ENCODE measurements around the gene TBC1D7. TPM values are rescaled to one million over a fixed set of nuclear protein-coding genes. Genes with fewer than 3 reads are reported as not detected.

Gene TBC1D7
- total RNA-seq, 1 experiment from 2014 or later, result 44.9 TPM

DNA sequence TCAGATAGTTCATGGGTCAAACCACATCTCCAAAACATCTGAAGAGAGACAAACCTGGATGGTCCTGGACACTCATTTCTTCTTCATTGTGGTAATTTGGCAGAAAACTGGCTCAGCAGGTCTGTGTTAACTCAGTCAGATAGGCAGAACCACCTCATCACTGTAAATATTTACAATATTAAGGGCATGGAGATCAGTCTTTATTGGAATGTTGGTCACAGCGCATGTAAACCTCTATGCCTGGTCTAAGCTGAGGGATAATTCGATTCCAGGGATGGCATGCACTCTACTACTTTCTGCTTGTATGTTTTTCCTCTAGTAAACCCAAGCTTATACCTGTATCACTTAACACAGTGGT lies 4.0 kb upstream of the TBC1D7 start:
- Mint-ChIP-seq H3K36me3 (no peaks in the 10 kb centered on the region), H3K9me3 (no peaks in the 10 kb centered on the region), H3K4me3 (no peak overlapping the region), H3K27ac (no peak overlapping the region), H3K4me1 (peaks cover 19% of the 10 kb centered on the region), H3K27me3 (ENCODE audit: low read depth) (no peaks in the 10 kb centered on the region)
- no peak for DNase-seq (ENCODE audit: low spot score)
- CTCF ChIA-PET, result no interaction called here
- TF ChIP-seq, protein P1, sequence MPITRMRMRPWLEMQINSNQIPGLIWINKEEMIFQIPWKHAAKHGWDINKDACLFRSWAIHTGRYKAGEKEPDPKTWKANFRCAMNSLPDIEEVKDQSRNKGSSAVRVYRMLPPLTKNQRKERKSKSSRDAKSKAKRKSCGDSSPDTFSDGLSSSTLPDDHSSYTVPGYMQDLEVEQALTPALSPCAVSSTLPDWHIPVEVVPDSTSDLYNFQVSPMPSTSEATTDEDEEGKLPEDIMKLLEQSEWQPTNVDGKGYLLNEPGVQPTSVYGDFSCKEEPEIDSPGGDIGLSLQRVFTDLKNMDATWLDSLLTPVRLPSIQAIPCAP (CRISPR knock-in tag; IDR thresholded peaks at IDR 0.05), result no peak
- TF ChIP-seq, protein P2, sequence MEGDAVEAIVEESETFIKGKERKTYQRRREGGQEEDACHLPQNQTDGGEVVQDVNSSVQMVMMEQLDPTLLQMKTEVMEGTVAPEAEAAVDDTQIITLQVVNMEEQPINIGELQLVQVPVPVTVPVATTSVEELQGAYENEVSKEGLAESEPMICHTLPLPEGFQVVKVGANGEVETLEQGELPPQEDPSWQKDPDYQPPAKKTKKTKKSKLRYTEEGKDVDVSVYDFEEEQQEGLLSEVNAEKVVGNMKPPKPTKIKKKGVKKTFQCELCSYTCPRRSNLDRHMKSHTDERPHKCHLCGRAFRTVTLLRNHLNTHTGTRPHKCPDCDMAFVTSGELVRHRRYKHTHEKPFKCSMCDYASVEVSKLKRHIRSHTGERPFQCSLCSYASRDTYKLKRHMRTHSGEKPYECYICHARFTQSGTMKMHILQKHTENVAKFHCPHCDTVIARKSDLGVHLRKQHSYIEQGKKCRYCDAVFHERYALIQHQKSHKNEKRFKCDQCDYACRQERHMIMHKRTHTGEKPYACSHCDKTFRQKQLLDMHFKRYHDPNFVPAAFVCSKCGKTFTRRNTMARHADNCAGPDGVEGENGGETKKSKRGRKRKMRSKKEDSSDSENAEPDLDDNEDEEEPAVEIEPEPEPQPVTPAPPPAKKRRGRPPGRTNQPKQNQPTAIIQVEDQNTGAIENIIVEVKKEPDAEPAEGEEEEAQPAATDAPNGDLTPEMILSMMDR (IDR thresholded peaks at IDR 0.05), result no peak
- no peak for TF ChIP-seq ZNF263 (CRISPR knock-in tag; IDR thresholded peaks at IDR 0.05; ENCODE audit: low read depth)
- no peak for ATAC-seq
- POLR2A ChIA-PET, result no interaction called here

DNA sequence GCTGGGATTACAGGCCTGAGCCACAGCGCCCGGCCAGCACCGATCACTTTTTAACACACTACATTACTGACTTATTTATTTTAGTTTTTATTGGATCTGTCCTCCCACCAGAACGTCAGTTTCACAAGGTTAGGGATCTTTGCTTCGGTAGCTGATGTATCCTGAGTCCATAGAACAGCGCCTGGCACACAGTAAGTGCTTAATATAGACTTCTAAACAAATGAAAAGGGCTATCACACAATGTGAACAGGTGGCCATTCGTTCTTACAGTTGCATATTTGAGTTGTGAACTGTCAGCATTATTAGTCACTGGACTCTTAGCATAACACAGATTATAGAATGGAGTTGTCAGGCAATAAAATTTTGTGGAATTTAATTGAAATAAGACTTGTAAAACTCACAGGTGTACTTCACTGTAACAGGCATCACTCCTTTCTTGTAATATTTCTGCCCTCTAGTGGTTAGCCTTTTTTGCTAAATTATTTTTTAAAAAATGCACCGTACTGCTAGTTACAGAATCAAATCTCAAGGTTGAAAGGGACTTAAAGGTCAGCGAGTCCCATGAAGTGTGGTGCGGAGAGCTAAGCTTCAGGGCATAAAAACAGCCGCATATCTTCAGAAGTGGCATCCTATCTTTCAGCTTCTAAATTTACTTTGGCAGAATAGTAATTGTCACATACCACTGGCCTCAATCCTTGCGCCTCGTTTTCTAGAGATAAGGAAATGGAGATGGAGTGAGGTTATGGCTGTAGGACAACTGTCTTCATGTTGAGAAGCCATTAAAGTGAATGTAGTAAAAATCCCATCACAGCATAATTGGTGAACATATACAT lies 3.4 kb upstream of the TBC1D7 start:
- POLR2A ChIA-PET, result no interaction called here
- DNase-seq (ENCODE audit: low spot score), result no peak
- CTCF ChIA-PET, result interaction anchor here (1.0 to 1.7 kb wide), 2 partner anchors 15 to 420 kb away, joined by 3 to 5 read pairs; no protein-coding TSS in a partner anchor

DNA sequence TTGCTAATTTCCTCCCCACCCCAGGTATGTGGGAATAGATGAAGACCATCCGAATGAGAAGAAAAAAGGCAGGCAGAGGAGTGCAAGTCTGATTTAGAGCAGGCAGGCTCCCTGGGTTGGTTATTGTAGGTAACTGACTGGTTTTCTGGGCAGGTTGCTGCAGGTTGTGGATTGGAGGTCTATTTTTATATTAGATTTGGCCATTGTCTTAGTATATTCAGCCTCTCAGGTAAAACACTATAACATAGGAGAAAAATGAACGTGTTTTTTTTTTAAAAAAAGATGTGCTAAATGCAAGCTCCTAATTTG lies 492 bp upstream of the TBC1D7 start:
- CTCF ChIA-PET, result interaction anchor here (1.0 to 2.5 kb wide), 9 partner anchors 50 to 296 kb away, joined by 3 to 20 read pairs (median 4); partner anchors contain the start of genes GFOD1, NOL7 and SIRT5
- ATAC-seq, result no peak
- Mint-ChIP-seq H3K27ac (peak overlapping the region; percentile 94), H3K36me3 (peaks cover 21% of the 10 kb centered on the region), H3K9me3 (no peaks in the 10 kb centered on the region), H3K4me1 (peaks cover 22% of the 10 kb centered on the region), H3K27me3 (ENCODE audit: low read depth) (no peaks in the 10 kb centered on the region), H3K4me3 (peak overlapping the region; percentile 89)
- no peak for DNase-seq (ENCODE audit: low spot score)
- POLR2A ChIA-PET, result interaction anchor here (0.6 to 2.1 kb wide), 6 partner anchors 29 to 286 kb away, joined by 3 to 12 read pairs (median 3); partner anchors contain the start of gene NOL7
- TF ChIP-seq CBFB (CRISPR knock-in tag; IDR thresholded peaks at IDR 0.05; ENCODE audit: low read depth) (no peak), MXD4 (CRISPR knock-in tag; IDR thresholded peaks at IDR 0.05; ENCODE audit: borderline replicate concordance) (no peak), ZNF232 (CRISPR knock-in tag; IDR thresholded peaks at IDR 0.05) (no peak), NR2C2 (CRISPR knock-in tag; IDR thresholded peaks at IDR 0.05) (no peak), SOX15 (CRISPR knock-in tag; IDR thresholded peaks at IDR 0.05) (no peak)
- TF ChIP-seq, protein P3, sequence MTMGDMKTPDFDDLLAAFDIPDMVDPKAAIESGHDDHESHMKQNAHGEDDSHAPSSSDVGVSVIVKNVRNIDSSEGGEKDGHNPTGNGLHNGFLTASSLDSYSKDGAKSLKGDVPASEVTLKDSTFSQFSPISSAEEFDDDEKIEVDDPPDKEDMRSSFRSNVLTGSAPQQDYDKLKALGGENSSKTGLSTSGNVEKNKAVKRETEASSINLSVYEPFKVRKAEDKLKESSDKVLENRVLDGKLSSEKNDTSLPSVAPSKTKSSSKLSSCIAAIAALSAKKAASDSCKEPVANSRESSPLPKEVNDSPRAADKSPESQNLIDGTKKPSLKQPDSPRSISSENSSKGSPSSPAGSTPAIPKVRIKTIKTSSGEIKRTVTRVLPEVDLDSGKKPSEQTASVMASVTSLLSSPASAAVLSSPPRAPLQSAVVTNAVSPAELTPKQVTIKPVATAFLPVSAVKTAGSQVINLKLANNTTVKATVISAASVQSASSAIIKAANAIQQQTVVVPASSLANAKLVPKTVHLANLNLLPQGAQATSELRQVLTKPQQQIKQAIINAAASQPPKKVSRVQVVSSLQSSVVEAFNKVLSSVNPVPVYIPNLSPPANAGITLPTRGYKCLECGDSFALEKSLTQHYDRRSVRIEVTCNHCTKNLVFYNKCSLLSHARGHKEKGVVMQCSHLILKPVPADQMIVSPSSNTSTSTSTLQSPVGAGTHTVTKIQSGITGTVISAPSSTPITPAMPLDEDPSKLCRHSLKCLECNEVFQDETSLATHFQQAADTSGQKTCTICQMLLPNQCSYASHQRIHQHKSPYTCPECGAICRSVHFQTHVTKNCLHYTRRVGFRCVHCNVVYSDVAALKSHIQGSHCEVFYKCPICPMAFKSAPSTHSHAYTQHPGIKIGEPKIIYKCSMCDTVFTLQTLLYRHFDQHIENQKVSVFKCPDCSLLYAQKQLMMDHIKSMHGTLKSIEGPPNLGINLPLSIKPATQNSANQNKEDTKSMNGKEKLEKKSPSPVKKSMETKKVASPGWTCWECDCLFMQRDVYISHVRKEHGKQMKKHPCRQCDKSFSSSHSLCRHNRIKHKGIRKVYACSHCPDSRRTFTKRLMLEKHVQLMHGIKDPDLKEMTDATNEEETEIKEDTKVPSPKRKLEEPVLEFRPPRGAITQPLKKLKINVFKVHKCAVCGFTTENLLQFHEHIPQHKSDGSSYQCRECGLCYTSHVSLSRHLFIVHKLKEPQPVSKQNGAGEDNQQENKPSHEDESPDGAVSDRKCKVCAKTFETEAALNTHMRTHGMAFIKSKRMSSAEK (CRISPR knock-in tag; IDR thresholded peaks at IDR 0.05; ENCODE audit: borderline replicate concordance), result no peak
- TF ChIP-seq, protein P4, sequence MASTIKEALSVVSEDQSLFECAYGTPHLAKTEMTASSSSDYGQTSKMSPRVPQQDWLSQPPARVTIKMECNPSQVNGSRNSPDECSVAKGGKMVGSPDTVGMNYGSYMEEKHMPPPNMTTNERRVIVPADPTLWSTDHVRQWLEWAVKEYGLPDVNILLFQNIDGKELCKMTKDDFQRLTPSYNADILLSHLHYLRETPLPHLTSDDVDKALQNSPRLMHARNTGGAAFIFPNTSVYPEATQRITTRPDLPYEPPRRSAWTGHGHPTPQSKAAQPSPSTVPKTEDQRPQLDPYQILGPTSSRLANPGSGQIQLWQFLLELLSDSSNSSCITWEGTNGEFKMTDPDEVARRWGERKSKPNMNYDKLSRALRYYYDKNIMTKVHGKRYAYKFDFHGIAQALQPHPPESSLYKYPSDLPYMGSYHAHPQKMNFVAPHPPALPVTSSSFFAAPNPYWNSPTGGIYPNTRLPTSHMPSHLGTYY (CRISPR knock-in tag; IDR thresholded peaks at IDR 0.05), result no peak
- TF ChIP-seq, protein P5, sequence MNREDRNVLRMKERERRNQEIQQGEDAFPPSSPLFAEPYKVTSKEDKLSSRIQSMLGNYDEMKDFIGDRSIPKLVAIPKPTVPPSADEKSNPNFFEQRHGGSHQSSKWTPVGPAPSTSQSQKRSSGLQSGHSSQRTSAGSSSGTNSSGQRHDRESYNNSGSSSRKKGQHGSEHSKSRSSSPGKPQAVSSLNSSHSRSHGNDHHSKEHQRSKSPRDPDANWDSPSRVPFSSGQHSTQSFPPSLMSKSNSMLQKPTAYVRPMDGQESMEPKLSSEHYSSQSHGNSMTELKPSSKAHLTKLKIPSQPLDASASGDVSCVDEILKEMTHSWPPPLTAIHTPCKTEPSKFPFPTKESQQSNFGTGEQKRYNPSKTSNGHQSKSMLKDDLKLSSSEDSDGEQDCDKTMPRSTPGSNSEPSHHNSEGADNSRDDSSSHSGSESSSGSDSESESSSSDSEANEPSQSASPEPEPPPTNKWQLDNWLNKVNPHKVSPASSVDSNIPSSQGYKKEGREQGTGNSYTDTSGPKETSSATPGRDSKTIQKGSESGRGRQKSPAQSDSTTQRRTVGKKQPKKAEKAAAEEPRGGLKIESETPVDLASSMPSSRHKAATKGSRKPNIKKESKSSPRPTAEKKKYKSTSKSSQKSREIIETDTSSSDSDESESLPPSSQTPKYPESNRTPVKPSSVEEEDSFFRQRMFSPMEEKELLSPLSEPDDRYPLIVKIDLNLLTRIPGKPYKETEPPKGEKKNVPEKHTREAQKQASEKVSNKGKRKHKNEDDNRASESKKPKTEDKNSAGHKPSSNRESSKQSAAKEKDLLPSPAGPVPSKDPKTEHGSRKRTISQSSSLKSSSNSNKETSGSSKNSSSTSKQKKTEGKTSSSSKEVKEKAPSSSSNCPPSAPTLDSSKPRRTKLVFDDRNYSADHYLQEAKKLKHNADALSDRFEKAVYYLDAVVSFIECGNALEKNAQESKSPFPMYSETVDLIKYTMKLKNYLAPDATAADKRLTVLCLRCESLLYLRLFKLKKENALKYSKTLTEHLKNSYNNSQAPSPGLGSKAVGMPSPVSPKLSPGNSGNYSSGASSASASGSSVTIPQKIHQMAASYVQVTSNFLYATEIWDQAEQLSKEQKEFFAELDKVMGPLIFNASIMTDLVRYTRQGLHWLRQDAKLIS (CRISPR knock-in tag; IDR thresholded peaks at IDR 0.05; ENCODE audit: borderline replicate concordance), result no peak

More for the DNA sequence above, 3.4 kb upstream of the TBC1D7 start:
- Mint-ChIP-seq H3K36me3 (peaks cover 2% of the 10 kb centered on the region; the same call in 1 of the 2 replicates), H3K27ac (no peak overlapping the region), H3K27me3 (ENCODE audit: low read depth) (no peaks in the 10 kb centered on the region), H3K4me1 (peaks cover 21% of the 10 kb centered on the region), H3K4me3 (no peak overlapping the region), H3K9me3 (no peaks in the 10 kb centered on the region)
- no peak for ATAC-seq
- TF ChIP-seq GABPB1 (CRISPR knock-in tag; IDR thresholded peaks at IDR 0.05), result no peak
- TF ChIP-seq, protein P2 (IDR thresholded peaks at IDR 0.05), result 0 out of 2 replicates have a peak, but pooled peaks have one; percentile 19

Measured in WTC11 (cell line).